ENCODE measurements around the gene SMIM38.
"Not testable (repeated sequence)": the region's sequence is repeated elsewhere in the genome, so short reads cannot be mapped to it uniquely, and the experiment has no call there.

SMIM38 gene

DNA sequence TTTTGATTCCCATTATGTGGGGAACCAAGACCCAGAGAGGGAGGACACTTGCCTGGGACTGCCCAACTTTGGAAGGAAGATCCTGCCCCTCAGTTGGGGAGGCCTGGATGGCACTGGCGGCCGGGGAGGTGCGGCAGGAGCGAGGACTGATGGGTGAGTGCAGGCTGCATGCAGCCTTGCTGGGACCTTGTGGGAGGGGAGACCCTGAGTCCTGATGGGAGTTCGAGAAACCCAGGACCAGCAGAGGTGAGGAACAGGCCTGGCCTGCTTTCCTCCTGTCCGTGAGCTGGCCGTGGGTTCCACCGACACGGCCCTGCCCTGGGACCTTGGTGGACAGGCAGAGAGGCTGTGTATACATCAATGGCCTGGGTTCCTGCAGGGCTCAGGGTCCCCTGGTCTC, 19.3 kb upstream of the SMIM38 start:
- in situ Hi-C loops (cut with MboI; ENCODE audit: low sequenced_read_pairs) = no loop called here

DNA sequence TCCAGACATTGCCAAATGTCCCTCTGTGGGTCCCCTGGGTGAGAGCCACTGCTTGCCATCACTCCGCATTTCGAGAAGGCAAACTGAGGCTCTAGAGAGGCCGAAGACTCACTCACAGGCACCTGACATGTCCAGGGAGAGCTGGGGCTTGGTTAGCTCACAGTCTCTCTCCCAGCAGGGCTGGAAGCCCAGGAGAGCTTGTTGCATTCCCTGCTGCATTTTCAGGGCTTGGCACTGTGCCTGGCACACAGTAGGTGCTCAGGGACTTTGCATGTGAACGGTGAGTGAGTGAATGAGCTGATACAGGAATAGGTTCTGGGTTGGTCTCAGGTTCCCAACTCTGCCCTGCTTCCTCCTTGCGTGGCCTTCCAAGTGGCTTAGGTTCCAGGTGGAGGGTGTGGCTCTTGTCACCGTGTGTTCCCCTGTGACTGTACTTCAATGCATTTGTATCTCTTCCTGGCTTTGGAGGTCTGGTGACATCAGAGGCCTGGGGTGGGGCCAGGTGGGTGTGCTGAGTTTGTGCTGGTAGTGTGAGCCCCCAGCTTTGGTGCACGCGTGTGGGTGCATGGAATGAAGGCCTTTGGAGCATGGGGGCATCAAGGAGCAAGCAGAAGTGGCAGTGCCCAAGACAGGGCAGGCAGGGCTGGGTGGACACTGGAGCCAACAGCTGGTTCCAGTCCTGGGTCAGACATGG, 18.4 kb upstream of the SMIM38 start:
- in situ Hi-C loops (cut with MboI; ENCODE audit: low sequenced_read_pairs) = no loop called here

DNA sequence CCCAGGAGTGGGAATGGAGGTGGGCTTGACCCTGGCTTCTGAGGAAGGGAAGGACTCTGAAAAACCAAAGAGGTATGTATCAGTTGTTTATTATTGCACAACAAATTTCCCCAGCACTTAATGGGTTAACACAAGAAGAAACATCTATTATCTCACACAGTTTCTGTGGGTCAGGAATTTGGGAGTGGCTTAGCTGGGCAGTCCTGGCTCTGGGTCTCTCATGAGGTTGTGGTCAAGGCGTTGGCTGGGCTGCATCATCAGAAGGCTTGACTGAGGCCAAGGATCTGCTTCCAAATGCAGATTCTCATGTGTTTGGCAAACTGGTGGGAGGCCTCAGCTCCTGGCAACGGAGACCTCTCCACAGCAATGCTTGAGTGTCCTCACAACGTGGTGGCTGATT, 17.5 kb upstream of the SMIM38 start:
- in situ Hi-C loops (cut with MboI; ENCODE audit: low sequenced_read_pairs) = no loop called here

DNA sequence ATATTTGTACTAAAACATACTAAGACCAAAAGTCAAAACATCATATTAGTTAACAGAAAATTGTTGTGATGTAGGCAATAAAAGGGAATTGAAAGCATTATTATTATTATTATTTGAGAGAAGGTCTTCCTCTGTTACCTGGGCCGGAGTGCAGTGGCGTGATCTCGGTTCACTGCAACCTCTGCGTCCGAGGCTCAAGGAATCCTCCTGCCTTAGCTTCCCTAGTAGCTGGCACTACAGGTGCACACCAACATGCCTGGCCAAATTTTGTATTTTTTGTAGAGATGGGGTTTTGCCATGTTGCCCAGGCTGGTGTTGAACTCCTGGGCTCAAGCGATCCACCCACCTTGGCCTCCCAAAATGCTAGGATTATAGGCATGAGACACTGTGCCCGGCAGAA, 15.6 kb upstream of the SMIM38 start:
- in situ Hi-C loops (cut with MboI; ENCODE audit: low sequenced_read_pairs) = not testable (repeated sequence)

DNA sequence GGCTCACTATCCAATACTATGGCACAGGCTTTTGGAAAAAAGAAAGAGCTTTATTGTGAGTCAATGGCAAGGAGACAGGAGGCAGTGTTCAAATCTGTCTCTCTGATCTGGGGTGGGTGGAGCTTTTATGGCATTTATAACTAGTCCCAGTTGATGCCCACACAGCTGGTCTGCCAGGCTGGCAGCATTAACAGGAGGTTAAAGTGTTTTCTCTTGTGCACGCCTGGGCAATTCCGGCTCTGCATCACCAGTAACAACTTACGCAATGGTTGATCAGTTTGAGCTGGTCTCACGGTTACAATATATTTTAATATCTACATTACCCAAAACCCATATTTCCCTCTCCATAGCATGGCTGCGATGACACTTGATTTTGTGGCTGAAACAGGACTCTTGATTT, 15.1 kb upstream of the SMIM38 start:
- in situ Hi-C loops (cut with MboI; ENCODE audit: low sequenced_read_pairs) = no loop called here

DNA sequence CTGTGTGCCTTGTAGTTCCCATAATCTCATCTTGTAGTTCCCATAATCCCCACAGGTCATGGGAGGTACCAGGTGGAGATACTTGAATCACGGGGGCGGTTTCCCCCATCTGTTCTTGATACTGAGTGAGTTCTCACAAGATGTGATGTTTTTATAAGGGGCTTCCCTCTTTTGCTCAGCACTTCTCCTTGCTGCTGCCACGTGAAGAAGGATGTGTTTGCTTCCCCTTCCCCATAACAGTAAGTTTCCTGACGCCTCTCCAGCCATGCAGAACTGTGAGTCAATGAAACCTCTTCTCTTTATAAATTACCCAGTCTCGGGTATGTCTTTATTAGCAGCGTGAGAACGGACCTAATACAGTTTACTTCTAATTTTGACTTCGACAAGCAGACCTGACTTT, 14.0 kb upstream of the SMIM38 start:
- in situ Hi-C loops (cut with MboI; ENCODE audit: low sequenced_read_pairs) = no loop called here

DNA sequence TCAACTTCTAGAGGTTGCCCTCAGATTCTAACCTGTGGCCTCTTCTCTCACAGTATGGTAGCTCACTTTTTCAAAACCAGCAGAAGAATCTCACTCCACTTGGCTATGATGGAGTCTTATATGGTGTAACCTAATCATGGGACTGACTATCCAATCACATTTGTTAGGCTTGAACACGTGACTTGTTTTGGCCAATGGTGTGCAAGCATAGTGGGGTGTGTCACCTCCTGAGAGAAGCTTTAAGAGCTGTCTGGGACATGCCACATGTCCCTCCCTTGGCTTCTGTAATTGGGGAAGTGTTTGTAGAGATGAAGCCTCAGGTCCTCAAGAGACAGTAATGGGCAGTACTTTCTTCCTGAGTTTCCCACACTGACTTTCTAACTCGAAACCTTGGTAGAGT, 12.8 kb upstream of the SMIM38 start:
- in situ Hi-C loops (cut with MboI; ENCODE audit: low sequenced_read_pairs) = no loop called here

DNA sequence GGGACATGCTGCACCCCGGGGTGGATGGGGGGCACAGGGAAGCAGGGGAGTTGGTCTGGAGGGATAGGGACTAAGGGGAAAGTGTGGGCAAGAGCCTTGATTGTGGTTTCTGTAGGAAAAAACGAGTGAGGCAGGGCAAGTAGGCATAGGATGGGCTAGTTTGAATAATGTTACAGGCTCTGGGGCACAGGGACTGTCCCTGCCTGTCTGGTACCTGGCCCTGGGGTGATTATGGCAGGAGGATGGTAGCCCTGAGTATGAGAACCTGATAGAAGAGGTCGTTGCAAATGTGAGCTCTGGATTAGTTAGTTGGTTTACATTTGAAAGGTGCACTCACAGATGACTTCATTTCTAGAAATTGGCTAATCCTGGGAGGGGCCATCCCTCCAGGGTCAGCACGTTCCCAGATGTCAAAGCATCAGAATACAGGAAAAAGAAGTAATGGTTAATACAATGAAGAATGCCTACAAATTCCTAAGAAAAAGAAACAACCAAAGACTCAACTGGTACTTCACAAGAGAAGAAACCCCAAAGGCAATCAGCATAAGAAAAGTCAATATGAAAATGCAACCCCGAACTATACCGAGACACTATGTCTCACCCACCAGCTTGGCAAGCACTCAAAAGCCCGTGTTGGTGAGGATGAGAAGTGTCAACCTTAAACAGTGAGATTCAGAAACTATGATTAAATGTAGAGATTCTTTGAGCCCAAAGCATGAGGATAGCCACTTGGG, 11.3 kb upstream of the SMIM38 start:
- in situ Hi-C loops (cut with MboI; ENCODE audit: low sequenced_read_pairs) = no loop called here

DNA sequence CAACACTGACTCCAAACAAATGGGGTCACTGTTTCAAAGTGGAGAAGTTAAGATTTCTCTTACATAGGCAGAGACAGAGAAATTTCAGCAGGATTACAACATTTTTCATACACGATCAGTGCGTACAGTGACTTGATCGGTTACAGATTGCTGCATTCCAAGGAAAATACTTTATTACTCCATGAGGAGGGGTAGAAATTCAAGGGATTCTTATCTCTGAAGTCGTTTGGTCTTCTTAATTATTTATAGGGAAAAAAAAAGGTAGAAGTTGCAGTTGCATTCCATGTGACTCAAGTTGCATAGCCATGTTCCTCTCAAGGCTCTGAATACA, 10.7 kb upstream of the SMIM38 start:
- in situ Hi-C loops (cut with MboI; ENCODE audit: low sequenced_read_pairs) = no loop called here

DNA sequence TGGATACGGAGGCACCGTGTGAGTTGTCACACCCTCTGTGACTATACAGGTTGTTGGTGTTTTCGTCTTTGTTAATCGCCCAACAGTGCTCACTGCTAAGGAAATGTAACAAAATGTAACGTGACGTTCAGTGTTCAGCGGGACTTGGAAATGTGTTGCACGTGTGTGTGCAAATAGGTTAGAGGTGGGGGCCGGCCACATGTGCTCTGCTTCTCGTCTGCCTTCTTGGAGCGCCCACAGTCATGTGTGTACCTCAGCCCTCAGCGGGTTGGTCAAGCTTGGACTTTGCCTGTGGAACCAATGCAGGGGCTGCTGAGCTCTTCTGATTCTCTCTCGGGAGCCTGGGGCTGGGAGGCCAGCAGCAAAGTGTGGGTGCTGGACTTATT, 7.4 kb upstream of the SMIM38 start:
- in situ Hi-C loops (cut with MboI; ENCODE audit: low sequenced_read_pairs) = no loop called here

DNA sequence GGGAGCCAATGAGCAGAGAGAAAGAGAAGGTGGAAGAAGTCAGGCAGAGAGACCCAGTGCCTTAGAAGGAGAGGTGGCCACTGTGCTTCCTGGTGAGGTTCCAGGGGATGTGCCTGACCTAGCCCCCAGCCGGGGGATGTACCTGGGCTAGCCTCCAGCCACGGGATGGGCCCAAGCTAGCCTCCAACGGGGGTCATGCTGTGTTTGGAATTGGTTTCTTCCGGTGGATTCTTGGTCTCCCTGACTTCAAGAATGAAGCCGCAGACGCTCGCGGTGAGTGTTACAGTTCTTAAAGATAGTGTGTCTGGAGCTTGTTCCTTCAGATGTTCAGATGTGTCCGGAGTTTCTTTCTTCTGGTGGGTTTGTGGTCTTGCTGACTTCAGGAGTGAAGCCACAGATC, 6.9 kb upstream of the SMIM38 start:
- in situ Hi-C loops (cut with MboI; ENCODE audit: low sequenced_read_pairs) = no loop called here

DNA sequence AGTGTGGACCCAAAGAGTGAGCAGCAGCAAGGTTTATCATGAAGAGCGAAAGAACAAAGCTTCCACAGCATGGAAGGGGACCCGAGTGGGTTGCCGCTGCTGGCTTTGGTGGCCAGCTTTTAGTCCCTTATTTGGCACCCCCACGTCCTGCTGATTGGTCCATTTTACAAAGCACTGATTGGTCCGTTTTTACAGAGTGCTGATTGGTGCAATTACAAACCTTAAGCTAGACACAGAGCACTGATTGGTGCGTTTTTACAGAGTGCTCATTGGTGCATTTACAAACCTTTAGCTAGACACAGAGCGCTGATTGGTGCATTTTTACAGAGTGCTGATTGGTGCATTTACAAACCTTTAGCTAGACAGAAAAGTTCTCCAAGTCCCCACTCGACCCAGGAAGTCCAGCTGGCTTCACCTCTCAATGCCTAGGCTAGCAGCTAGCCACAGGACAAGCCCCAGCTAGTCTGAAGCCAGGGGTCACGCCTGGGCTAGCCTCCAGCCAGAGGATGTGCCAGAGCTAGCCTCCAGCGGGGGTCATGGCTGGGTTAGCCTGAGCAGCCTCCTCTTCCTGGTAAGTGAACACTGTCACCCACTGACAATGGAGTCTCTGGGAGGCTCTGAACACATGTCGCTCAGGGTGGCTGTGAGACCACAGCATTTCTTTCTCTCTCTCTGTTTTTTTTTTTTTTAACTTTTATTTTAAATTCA, 6.2 kb upstream of the SMIM38 start:
- in situ Hi-C loops (cut with MboI; ENCODE audit: low sequenced_read_pairs) = not testable (repeated sequence)

DNA sequence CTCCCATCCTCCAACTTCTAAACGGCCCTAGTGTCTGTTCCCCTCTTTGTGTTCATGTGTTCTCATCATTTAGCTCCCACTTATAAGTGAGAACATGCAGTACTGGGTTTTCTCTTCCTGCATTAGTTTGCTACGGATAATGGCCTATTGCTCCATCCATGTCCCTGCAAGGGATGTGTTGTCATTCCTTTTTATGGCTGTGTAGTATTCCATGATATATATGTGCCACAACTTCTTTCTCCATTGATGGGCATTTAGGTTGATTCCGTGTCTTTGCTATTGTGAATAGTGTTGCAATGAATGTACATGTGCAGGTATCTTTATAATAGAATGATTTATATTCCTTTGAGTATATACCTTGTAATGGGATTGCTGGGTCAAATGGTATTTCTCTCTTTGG, 5.6 kb upstream of the SMIM38 start:
- in situ Hi-C loops (cut with MboI; ENCODE audit: low sequenced_read_pairs) = no loop called here

DNA sequence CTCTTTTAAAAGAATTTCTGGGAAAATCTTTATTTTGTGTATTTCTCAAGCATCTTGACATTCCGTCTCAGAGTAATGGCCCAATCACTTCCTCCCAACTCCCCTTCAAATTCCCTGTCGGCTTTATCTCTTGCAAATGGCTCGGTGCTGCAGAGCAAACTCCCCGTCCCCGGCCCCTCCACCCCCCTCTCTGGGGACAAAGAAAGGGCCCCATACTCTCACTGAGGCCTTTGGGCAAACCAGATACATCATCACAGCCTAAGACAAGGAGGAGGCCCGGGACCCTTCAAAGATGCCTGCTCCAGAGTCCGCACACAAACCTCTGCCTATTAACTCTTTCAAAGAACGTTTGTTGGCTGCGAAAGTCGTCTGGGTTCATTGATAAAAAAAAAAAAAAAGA, 3.9 kb upstream of the SMIM38 start:
- in situ Hi-C loops (cut with MboI; ENCODE audit: low sequenced_read_pairs) = no loop called here

DNA sequence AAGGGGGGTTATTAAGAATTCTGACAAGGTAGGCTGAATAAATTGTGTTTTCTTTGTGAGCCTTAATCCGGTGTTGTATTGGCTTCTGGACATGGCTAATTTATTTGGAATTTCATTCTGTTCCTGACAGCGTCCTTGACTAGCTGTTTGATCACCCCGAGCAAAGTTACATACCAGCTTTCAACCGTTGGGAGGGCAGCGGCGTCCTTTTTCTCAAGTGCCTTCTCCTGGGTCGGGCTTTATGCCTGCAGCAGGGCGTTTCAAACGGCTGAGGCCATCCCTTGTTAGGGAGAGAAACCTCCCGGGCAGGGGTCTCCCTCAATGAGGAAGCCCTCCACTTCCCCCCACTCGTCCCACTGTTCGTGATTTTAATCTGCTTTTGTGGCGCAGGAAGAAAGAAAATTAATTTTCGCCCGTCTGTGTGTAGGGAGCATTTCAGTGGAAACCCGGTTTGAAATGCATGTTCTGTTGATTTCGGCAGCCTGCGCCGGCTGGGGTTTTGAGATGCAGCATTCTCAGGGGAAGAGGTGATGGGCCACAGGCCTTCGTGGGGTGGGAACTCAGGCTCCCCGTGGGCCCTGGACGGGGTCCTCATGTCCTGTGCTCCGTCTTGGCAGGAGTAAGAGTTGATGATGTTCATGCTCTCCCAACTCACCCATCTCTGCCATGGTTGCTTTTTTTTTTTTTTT, 2.9 kb upstream of the SMIM38 start:
- in situ Hi-C loops (cut with MboI; ENCODE audit: low sequenced_read_pairs) = no loop called here

DNA sequence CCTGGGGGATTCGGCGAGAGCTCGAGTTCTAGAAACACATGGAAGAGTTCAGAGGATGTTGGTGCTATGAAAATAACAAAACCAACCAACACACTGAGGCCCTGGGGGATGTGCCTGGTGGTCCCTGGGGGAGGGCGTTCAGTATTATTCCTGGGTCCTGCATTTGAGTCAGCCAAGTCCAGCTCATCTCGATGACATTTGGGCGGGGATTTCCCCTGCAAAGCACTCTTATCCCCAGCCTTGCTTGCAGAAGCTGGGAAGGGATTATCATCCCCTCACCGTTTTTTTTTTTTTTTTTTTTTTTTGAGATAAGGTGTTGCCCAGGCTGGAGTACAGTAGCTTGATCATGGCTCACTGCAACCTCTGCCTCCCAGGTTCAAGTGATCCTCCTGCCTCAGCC, 2.1 kb upstream of the SMIM38 start:
- in situ Hi-C loops (cut with MboI; ENCODE audit: low sequenced_read_pairs) = no loop called here

DNA sequence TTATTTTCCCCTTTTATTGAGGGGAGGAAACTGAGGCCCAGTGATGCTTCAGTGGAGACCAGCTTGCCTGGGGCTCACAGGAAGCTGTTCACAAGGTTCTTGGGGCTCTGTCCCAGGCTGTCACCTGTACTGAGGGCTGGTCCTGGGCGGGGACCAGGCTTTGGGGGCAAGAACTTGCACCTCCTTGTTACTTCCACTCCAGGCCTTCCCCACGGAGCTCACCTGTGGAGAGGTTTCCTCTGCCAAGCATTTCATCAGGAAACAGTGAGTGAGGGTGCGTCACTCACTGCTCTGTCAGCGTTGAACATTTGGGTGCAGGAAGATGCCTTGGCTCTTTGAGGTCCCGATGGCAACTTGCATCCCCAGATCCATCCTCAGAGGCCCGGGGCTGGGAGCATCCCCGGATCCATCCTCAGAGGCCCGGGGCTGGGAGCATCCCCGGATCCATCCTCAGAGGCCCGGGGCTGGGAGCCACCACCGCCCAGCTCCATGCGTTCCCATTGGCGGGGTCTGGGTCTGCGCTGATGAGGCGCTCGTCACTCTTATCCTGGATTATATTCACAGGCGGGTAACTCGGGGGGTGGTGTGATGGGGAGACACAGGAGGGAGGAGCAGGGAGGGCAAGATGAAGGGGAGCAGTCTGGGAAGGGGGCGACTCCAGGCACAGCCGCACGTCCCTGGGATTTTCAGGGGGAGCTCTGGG, 1.4 kb upstream of the SMIM38 start:
- in situ Hi-C loops (cut with MboI; ENCODE audit: low sequenced_read_pairs) = no loop called here

DNA sequence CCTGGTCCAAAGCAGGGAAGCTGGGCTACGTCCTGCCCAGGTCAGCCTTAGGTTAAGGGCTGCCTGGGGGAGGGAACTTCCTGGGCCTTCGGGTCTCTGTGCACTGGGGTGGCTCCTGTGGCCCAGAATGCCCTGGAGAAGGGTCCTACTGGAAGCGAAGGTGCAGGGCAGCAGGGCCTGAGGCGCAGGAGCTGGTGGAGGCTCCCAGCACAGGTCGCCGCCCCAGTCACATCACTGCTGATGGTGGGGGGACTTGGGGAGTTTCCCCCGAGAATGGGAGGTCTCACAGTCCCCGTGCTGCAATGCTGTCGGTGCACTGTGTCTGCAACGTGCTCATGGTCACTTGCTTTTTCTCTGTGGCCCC, 815 bp upstream of the SMIM38 start:
- in situ Hi-C loops (cut with MboI; ENCODE audit: low sequenced_read_pairs) = no loop called here

DNA sequence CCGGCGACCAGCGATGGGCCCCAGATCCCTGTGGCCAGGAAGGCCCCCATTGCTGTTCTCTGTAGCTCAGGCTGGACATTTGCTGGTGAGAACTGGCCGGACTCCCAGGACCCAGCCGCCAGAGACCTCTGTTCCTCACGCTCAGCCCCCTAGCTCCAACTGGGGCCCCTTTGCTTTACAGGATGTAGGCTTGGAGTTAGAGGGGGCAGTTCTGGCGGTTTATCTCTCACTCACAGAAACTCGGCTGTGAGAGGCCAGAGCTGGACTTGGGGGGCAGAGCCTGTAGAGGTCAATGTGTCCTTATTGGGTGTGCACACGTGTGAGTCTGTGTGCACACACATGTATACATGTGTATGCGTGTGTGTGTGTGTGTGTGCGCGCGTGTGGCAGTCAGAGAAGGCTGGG, 502 bp downstream of the SMIM38 start:
- in situ Hi-C loops (cut with MboI; ENCODE audit: low sequenced_read_pairs) = no loop called here

DNA sequence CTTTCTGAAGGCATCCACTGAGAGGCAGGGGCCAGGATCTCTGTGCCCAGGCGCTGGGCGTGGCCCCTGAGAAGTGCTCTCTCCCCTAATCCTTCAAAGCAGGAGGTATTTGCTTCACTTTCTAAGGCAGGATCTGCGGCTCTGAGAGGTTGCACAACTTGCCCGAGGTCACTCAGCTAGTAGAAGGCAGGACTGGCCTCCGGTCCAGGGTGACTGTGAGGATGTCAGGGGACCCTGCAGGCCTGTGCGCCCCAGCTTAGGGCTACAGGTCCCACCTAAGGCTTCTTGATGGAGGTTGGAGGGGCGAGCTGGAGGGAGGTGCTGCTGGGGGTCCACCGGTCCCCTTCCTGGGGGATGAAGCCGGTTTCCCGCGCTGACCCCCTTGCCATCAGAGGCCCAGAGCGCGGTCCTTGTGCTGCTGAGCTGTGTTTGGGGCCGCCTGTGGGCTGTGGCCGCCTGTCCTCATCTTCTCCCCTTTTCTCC, 979 bp downstream of the SMIM38 start:
- in situ Hi-C loops (cut with MboI; ENCODE audit: low sequenced_read_pairs) = no loop called here

DNA sequence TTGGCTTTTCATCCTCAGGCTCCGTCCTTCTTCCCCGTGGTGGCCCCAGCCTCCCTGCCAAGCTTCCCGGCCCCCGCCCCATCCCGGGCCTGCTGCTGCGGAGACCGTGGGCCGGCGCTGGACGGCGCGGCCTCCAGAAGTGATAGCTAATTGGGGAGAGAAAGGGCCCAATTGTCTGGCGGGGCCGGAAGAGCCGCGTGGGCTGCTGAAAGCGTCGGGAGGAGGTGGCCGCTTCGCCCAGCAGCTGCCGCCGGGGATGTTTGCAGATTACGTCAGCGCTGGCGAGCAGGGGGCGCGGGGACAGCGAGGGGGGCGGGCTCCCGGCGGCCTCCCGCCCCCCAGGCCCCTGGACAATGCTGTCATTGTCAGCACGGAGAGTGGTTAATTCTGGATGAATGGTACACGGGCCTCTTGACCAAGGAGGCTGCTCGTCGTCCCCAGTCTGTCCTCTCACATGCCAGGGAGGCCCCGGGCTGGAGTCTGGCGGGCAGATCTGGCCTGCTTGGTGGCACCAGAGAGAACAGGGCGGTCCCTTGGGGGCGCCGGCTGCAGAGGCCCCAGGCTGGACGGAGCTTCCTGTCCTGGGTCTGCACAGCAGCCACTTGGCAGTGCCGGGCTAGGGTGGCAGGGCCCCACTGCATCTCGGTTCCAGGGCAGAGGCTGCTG, 1.6 kb downstream of the SMIM38 start:
- in situ Hi-C loops (cut with MboI; ENCODE audit: low sequenced_read_pairs) = no loop called here
